HG02970 (cell line): ENCODE data around the gene MTCH1.

ENCODE experiments used
- ATAC-seq: cut with Tn5 transposase; IDR thresholded peaks from one replicate; pipeline ENCODE4 v1.9.1; 2021; ENCODE audit warnings: mild to moderate bottlenecking, moderate library complexity, moderate number of reproducible peaks; ENCODE audit not compliant: unreplicated experiment, low FRiP score

MTCH1 gene

DNA sequence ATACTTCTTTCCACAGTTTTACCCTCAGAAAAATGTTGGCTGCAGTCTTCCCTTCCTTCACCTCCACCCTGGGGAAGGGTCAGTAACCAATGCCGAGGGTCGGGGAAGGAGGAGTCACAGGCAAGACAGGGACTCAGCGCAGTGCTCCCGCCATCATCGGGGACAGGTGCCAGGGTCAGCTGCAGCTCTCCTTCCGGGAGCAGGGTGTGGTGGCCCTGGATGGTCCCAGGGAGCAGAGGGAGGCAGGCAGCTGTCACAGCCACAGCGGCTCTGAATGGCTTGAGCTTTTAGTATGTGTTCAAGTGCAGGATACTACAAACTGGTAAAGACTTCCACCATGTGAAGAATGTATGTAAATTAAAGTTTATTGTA, 57.5 kb downstream of the MTCH1 start:
- no peak for ATAC-seq

DNA sequence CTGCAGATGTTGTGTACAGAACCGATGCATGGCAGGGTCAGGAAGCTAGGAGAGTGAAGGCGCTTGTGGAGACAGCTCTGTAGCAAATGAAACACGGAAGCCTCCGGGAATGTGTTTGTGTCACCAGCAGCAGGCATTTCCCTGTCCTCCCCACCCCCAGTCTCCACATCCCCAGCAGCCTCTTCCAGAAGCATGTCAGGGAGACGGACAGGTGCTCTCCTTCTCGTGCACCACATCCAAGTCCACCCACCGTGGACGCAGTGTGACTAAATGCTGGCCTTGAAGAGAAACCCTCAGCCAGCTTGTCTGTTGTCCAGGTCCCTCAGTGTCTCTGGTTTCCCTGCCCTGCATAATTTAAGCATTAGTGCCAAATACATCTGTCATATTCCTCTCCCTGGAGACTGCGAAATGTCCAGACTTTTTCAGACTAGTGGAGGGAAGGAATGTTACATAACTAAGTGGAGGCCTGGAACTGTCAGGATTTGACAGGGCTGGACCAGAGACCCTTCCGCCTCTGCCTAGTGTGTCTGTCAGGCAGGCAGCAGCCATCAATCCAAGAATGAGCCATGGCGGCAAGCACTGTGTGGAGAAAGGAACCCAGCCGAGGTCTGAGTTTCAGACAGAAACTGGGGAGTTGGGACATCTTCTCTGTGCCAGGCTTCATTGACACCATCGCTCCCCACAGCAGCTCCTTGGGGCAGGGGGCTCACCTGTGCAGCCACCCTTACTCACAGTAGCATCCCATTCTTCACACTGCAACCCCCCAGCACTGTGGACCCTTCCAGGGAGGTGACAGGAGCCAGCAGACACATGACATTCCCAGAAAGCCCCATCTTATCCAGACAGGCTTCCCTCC, 58.1 kb downstream of the MTCH1 start:
- ATAC-seq: no peak

DNA sequence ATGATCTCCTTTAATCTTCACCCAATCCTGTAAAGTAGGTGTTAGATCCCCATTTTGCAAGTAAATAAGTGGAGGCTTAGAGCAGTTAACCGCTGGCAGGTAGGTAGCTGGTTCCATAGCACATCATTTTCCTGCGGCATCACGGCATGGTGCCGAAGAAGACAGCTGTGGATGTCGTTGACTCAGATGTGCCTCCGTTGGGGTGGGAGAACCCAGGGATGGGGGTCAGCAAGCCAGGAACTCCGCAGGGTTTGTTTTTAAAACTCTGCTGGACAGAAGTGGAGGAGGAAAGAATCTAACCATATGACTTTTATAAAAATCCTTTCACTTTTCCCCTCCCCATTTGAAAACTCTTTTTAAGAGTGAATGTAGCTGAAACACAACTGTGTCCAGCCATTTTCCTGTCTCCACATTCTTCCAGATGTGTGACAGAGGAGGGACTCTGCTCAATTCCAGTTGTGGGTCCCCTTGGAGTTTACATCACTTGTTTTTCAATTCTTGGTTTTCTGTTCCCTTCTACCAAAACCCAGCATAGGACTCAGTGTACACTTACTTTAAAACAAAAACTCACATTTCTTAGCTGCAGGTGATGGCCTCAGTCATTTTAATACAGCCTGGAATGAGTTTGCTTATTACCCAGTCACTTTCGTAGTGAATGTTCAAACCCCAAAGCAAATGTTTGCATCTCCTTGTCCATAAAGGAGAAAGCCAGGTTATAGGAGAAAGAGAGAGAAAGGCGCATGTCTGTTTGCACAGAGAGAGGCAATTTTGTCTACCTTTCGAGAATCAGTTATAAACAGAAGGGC, 59.1 kb downstream of the MTCH1 start:
- no peak for ATAC-seq

DNA sequence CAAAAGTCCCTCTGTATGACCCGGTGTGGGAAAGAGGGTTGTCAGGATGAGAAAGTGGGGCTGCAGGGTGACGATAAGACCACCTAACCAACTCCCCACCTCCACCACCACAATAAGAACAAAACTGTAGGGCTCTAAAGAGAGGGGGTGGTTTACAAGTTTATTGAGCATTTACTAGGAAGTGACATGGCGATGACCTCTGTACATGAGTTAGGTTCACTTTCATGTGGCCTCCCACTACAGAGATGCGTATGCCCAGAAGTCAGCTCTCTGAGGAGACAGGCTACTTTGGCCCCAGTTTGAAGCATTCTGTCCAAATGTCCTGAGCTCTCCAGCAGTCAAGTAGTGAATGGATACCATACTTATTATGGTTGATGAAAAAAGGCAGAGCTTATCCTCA, 60.2 kb downstream of the MTCH1 start:
- ATAC-seq: no peak

DNA sequence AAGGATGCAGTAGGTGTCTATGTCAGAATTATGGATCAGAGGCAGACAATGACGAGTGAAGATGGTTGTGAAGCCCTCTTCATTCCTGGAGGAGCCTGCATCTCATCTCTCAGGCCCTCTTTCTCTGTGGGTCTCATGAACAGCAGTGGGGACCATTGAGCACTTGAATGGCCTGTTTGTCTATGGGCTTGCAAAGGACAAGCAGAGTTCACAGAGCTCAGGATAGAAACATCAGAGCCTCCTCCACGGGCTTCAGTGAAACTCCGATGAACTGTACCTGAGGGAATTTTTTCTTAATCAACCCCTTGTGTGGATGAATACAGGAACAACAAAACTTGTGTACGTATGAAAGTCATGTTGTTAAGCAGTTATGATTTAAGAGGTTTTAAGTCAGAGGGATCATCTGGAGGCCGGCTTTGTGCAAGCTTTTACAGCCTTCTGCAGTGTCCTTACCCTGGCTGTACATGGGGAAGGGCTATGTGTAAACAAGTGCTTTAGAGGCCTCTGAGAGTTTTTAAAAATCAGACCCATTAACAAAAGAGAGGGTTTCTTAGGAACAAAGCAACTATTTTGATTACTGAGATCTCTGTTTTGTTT, 61.1 kb downstream of the MTCH1 start:
- no peak for ATAC-seq

DNA sequence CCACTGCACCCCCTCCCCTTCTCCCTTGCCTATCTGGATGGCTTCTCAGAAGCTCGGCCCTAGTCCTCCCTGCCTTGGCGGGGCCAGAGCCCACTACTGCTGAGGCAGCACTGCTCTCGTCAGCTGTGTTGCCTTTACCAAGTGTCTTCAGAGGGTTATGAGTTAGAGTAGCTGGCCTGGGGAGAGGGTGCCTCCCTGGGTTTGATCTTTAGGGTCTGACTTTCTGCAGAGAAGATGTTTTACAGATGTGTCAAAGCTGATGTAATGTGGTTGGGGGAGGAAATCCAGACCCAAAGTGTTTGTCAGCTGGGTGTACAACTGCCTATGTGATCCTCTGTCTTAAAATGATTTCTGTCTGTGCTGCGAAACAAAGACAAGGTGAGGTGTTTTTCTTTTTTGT, 61.9 kb downstream of the MTCH1 start:
- no peak for ATAC-seq

DNA sequence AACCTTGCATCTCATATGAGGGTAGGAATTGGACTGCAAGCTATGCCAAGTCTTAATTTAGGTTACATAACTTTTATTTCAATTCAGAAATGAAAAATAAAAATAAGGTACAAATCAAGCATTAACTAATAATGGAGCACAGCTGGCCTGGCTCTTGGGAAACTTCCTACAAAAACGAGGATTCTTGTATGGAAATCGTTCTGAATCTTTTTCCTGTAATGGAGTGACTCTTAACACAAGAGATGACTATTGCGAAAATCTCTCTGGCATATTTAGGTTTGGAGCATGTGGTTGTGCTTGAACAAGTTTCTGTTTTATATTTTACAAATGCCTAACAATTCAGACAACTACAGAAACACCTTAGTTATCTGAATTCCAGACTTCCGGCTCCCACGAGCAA, 65.5 kb downstream of the MTCH1 start:
- no peak for ATAC-seq

DNA sequence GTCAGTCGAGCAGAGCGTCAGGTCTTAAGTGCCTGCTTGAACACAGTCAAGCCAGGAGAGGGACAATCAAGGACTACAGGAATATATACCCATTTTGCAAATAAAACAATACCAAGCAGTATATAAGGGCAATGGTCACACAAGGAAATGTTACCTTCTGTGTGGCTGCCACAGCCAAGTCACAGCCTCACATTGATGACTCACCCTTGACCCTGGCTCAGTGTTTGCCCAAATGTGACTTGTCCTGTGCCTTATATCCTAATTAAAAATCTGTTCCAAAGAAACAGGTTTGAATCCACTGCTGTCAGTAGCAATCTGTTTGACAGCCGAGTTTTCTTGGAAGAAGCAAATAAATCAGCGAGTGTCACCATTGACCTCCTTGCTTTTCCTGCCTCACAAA, 65.9 kb downstream of the MTCH1 start:
- no peak for ATAC-seq
